ENCODE results near the gene IL1RAPL2.
A peak's percentile ranks its signal among the peaks of the same experiment; 100 is the strongest.

Gene IL1RAPL2

DNA sequence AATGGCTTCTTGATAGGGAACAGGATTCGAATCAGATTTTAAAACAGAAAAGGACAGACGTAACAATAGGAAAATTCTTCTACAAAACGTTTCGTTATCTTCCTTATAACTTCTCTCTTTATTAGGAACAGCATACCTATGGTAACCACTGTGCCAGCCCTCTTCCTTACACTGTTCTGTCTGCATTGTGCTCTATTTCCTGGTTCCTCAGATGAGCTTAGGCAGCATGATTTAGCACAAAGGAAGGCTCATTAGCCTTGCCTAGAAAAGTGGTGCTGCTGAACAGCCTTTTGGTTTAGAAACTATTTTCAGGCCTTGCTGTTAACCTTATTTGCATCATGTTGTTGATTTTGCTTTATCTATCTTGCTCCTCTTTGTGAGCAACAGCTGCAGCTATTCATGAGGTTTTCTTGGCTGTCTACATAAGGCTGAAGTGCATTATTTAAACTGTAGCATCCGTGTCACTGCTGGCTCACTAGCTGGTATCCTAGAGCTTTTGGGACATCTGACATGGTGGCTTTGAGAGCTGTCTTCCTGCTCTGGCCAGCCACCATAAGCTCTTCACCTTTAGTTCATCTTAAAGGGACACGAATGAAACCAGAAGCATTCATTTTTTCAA lies 1186.4 kb downstream of the IL1RAPL2 start:
- TF ChIP-seq, protein P1, sequence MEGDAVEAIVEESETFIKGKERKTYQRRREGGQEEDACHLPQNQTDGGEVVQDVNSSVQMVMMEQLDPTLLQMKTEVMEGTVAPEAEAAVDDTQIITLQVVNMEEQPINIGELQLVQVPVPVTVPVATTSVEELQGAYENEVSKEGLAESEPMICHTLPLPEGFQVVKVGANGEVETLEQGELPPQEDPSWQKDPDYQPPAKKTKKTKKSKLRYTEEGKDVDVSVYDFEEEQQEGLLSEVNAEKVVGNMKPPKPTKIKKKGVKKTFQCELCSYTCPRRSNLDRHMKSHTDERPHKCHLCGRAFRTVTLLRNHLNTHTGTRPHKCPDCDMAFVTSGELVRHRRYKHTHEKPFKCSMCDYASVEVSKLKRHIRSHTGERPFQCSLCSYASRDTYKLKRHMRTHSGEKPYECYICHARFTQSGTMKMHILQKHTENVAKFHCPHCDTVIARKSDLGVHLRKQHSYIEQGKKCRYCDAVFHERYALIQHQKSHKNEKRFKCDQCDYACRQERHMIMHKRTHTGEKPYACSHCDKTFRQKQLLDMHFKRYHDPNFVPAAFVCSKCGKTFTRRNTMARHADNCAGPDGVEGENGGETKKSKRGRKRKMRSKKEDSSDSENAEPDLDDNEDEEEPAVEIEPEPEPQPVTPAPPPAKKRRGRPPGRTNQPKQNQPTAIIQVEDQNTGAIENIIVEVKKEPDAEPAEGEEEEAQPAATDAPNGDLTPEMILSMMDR (IDR thresholded peaks at IDR 0.05; ENCODE audit: extremely low read depth, missing control alignments) = no peak
- no peak for DNase-seq (ENCODE audit: low spot score)

DNA sequence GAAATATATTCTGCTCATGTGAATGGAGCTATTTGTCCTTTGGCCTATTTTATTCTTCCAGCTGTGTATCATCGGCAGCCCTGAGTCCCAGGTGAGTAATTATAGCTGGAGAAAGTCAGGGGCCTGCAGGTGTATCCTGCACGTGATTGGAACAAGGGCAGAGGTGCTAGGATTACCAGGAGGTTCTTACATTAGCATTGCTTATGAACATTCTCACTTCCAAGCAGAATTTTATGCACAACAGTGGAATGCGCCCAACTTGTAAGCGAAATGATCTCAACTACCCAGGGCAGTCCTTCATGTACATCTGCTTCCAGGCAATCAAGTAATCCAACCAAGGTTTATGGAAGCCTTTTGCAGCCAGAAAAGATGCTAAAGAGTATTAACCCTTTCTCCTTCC lies 1187.4 kb downstream of the IL1RAPL2 start:
- DNase-seq (ENCODE audit: low spot score) = no peak
- TF ChIP-seq, protein P1 (IDR thresholded peaks at IDR 0.05; ENCODE audit: extremely low read depth, missing control alignments) = no peak

DNA sequence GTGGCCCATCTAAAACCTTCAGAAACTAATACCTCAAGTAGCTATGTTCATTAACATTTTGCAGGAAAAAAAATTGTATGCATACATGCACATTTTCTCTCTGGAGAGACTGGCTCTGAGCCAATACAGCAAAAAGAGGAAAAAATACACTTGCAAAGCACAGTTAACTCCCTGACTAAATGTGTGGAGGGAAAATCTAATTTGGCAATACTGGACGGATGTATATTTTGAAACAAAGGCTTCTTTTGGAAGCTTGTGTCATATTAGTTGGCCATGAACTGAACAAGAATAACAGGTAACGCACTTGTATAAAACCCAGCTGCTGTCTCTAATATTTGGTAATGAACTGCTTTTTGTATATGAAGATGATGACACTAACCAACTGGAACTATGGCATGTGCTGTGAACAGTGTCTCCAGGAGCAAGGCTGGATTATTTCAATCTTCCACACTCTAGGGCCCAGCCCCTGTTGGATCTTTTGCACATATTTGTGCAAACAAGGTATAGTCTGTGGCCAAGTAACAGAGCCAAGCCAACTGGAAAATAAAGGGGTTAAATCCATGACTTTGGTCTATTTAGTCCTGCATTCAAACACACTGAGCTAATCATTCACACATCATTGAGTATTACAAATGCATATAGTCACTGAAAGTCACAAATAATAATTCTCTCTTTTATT lies 1188.4 kb downstream of the IL1RAPL2 start:
- DNase-seq (ENCODE audit: low spot score) = no peak
- TF ChIP-seq, protein P1 (IDR thresholded peaks at IDR 0.05; ENCODE audit: extremely low read depth, missing control alignments) = no peak

DNA sequence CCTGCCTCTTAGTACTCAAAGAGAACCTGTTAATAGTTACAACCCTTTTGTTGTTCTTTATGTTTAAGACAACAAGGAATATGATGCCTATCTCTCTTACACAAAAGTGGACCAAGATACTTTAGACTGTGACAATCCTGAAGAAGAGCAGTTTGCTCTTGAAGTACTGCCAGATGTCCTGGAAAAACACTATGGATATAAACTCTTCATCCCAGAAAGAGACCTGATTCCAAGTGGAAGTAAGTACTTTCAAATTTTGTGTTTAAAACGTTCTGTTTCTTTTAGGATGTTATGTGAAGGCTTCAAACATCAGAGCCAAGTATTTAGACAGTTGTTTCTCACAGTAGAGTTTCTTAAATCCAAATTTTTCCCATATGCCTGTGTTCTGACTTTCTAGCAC lies 1189.1 kb downstream of the IL1RAPL2 start:
- no peak for DNase-seq (ENCODE audit: low spot score)
- TF ChIP-seq, protein P1 (IDR thresholded peaks at IDR 0.05; ENCODE audit: extremely low read depth, missing control alignments) = no peak

DNA sequence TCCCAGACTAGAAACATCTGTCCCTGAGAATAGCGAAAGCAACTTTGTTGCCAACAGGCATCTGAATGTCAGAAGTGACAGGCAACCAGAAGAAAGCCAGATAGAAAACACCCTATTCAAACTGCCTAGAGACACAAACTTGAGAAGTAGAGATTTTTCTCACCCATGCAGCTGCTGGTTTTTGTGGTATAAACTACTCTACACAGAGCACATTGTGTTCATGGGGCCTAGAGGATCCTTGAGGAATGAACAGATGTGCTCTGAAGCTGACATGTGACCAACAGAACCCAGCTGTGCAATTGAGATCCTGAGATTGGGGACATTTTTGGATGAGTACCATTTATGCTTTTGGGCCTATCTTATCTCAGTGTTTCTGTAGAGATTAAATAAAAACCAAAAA lies 1192.8 kb downstream of the IL1RAPL2 start:
- TF ChIP-seq, protein P1 (IDR thresholded peaks at IDR 0.05; ENCODE audit: extremely low read depth, missing control alignments) = no peak

DNA sequence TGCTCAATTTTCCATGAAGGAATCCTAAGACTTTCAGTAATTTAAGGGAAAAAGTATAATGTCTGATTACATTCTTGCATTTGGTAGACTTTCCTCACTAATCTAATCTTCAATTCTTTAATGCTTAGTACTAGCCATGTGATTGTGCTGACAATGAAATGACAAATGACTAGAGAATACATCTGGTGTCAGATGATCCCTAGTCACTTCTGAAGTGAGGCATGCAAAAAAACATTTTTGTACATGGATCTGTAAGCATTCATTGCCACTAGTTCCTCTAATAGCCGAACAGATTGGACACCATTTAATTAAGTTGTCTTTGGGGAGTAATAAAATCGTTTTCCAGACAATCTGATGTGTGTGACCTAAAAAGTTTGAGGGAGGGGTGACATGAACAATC lies 1193.6 kb downstream of the IL1RAPL2 start:
- TF ChIP-seq, protein P1 (IDR thresholded peaks at IDR 0.05; ENCODE audit: extremely low read depth, missing control alignments) = no peak
- DNase-seq (ENCODE audit: low spot score) = no peak

More for the DNA sequence above, 1192.8 kb downstream of the IL1RAPL2 start:
- DNase-seq (ENCODE audit: low spot score) = no peak

DNA sequence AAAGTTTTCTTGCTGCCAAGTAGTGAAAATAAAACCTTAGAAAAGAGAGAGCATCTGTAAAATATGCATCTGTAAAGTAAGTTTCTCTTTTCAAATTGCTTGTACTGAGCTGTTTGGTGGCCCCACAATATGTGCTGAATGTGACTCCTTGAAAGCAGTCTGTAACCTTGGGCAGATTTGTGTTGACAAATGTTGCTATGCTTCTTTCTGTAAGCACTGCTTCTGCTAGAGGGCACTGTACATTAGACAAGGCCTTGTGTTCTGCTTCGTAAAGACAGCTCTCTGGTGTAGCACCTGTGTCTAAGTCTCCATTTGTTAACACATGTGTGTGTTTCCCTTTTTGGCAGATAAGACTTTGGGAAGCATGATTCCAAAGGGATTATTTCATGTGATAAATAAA lies 1199.7 kb downstream of the IL1RAPL2 start:
- DNase-seq (ENCODE audit: low spot score) = peak; percentile 0
- TF ChIP-seq, protein P1 (IDR thresholded peaks at IDR 0.05; ENCODE audit: extremely low read depth, missing control alignments) = no peak
